Activated CD4-positive, alpha-beta T cell treated with anti-CD3 and anti-CD28 coated beads for 1 hour (primary cell): ENCODE data around the gene SAP30.
A peak's percentile ranks its signal among the peaks of the same experiment; 100 is the strongest.

Experiments used
- DNase-seq: peaks from one replicate; pipeline ENCODE4 v3.0.0-alpha.2; 2020

Gene SAP30

DNA sequence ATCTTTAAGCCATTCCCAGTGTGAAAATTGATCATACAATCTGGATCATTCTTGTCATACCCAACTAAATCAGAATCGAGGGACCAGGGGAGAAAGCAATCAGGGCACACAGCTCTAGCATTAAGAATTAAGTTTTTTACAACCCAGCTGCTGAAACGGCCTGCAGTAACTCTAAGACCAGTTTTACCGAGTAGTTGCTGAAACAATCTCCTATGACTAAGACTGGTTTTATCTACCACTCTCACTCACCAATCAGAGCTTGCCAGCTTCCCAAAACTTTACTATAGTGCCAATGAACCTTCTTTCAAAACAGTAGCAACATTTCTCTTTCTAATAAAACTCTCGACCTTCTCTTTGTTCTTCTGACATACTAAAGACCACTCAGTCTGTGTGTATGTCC, 2.8 kb upstream of the SAP30 start:
- no peak for DNase-seq

DNA sequence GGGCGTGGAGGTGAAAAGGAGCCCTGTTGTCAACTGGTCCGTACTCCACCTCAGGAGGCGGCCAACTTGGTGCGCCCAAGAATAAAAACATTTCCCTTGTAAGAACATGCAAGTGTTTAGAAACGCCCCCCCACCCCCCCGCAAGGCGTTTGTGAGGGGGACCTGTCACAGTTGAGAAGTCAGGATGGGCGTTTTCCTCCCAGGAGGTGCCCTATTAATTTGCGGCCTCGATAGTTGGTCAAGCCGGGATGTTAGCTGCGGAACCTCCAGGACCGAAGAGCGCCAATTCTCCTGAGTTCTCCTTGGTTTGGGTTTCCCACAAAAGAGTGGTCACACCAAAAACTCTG, 651 bp upstream of the SAP30 start:
- DNase-seq: peak; percentile 44

DNA sequence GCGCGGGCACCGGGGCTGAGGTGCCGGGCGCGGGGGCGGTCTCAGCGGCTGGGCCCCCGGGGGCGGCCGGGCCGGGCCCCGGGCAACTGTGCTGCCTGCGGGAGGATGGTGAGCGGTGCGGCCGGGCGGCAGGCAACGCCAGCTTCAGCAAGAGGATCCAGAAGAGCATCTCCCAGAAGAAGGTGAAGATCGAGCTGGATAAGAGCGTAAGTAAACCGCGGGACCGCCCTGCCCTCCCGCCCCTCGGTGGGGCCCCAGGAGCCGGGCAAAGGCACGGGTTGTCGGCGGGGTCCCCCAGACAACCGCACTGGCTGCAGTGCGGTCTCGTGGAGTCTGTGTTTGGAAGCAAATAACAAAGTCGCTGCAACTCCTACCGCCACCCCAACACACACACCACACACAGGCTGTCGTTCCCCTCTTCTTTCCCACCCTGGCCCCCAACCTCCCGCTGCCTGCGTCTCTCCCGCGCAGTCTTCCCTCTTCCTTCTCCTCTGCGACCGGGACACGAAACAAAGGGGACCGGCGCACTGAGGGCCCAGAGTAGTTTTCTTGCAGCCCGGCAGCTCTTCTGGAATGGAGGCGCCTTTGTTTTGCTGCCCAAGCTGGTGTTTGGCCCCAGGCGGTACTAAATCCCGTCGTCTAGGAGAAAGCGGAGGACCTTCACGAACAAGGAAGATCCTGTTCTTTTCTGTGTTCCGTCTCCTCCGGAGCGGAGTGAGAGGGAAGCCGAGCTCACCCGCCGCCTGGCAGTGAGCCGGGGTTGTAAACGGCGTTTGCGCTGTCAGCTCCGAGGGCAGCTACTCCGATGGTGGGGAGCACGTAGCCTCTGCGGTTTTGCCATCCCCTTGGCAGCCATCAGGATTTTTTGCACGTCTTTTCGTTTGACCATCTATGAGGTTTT, 788 bp downstream of the SAP30 start:
- peak; percentile 16 for DNase-seq

DNA sequence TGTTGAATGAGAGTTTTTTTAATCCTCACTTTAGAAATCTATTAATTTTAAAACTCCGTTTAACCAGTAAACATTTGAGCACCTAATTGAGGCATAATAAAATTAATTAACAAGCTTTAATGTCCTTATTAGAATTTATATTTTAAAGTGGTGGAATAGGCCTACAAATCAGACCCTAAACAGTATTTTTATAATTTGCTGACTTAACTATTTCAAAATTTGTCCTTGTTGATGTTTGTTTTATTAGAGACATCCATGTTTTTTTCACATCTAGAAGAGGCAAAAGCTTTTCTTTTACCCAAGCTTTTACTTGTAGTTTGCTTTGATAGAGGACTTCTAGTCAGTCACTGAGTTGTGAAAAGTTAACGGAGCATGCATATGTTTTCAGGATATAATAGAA, 3.8 kb downstream of the SAP30 start:
- DNase-seq: no peak

DNA sequence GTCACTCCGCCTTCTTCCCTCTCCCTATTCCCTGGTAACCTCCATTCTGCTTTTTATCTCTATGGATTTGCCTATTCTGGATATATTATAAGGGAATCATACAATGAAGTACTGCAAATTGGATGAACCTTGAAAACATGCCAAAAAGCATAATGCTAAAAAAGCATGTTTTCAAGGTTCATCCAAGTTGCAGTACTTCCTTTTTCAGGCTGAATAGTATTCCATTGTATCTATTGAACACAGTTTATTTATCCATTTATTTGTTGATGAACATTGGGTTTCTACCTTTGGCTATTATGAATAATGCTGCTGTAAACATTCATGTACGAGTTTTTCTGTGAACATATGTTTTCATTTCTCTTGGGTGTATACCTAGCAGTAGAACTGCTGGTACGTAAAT, 9.2 kb downstream of the SAP30 start:
- no peak for DNase-seq

DNA sequence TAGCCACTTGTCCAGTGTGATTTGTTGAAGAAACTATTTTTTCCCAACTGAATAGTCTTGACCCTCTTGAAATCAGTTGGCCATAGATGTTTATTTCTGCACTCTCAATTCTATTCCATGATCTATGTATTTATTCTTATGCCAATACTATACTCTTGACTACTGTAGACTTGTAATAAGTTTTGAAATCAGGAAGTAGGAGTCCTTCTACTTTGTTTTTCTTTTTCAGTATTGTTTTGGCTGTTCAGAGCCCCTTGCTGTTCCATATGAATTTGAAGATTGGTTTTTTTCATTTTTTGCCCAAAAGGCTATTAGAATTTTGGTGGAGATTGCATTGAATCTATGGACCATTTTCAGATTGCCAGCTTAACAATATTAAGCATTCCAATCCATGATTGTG, 10.2 kb downstream of the SAP30 start:
- DNase-seq: no peak

DNA sequence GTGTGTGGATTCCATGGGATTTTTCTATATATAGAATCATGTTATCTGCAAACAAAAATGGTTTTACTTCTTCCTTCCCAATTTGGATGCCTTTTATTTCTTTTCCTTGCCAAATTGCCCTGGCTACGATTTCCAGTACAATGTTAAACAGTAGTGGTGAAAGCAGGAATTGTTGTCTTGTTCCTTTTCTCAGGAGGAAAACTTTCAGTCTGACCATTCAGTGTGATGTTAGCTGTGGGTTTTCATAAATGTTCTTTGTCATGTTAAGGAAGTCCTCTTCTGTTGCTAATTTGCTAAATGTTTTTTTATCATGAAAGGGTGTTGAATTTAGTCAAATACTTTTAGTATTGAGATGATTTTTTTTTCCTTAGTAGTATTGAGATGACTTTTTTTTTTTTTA, 10.9 kb downstream of the SAP30 start:
- no peak for DNase-seq

DNA sequence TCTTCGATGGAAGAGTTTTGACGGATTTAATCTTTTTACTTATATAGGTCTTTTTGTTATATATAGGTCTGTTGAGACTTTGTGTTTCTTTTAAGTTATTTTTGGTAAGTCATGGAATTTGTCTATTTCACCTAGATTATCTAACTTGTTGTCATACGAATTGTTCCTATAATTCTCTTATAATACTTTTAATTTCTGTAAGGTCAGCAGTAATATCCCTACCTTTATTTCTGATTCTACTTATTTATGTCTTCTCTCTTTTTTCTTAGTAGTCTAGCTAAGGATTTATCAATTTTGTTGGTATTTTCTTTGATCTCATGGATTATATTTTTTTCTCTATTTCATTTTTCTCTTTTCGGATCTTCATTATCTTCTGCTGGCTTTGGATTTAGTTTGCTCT, 11.6 kb downstream of the SAP30 start:
- DNase-seq: no peak

DNA sequence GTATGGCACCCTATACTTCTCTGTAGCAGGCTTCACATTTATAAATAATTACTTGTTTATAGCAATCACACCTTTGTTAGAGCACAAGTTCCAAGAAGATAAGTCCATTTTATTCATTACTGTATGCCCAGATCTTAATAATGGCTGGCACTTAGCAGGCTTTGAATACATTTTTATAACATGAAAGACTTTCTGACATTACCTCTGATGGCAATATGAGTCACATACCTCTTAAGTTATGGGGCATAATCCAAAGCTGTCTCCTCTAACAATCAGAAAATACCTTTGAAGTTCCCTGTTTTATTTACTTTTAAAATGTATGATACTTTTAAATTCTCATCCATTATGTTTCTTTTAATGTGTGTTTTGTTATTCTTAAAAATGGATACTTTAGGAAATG, 16.0 kb downstream of the SAP30 start:
- no peak for DNase-seq

DNA sequence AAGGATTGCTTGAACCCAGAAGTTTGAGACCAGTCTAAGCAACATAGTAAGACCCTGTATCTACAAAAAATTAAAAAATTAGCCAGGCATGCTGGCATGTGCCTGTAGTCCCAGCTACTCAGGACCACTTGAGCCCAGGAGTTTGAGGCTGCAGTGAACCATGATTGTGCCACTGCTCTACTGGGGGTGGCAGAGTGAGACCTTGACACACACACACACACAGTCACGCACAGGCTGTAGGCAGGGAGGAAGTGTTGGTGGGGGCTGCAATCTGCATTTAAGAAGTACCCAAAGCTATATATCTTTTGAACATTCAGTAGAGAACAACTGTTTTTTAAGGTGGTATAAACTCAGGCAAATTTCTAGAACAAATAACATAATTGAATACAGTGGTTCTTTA, 20.9 kb downstream of the SAP30 start:
- DNase-seq: no peak

DNA sequence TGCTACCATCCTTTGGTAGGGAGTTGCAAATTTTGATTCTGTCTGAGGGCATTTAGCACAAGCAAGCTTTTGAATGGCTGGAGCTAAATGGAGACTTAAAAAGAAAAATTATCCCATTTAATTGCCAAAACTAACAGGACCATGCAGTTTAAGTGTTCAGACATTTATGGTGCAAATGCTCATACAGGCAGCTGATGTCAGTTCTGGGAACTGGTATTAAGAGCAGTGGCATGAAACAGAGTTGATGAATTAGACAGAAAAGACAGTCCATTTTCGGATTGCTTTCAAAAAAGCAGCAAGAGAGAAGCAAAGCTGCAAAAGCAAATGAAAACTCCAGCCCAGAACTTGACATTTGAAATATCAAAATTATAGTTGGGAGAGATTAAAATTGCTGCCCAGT, 26.9 kb downstream of the SAP30 start:
- no peak for DNase-seq

DNA sequence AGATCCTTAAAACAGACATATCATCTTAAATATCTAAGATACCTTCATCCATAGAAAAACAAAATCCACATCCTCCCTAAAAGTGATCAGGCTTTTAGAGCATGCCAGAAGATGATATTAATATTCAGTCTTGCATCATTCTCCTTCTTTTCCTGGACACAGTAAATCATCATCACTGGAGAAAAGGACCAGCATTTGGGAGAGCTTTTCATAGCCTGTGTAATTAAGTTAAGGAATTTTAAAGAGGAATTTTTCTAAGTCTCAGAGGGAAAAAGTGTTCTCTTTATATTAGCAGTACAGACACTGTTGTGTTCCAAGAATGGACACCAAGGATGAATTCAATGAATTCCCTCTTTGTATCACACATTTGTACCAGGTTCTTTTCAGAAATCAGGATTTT, 27.5 kb downstream of the SAP30 start:
- no peak for DNase-seq

DNA sequence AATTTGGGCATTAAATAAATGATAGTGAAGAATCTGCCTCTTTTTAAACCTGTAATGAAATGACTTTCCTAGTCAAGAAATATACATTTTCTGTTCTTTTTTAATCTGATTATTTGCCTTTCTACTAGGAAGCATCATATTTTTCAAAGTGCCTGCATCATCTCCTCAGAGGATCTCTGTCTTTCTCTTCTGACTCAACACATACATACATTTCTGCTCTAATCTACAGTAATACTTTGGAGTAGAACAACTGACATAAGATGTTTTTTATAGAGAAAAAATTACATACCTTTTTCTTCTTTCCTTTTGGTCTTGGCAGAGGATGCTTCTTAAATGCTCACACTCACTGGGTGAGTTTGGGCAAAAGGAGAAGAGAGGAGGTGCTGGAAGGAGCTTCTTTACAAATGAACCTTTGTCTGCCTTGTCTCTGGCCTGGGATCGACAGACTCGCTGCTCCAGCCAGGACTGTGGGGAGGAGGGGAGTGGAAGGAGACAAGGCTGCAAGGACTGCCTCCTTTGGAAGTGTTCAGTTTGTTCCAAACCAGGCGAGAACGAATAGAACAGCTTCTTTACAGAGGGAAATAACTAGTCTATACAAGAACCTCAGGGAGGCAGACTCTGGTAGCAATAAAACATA, 28.1 kb downstream of the SAP30 start, which contains the start of gene SCRG1:
Gene SCRG1, minus strand, starts transcription at position 338 of the 637 bp plus-strand sequence. CDS start 7,702 bp downstream, outside the sequence.
- no peak for DNase-seq

DNA sequence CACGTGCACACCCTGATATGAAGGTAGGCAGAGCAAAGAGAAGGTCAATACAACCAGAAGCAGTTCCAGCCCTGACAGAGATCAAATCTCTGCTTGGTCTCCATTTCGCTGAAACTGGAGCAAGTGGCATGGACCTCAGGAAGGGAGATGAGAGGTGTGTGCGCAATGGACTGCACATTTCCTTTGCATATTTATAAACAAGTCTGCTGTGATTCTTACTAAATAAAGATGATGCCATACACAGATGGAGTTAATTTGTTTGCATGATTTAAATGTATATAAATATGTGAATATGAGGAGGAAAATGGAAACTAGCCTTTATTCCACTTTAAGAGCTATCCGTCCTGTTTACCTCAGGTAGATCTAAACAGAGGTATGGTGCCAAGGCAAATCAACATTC, 30.3 kb downstream of the SAP30 start:
- no peak for DNase-seq

DNA sequence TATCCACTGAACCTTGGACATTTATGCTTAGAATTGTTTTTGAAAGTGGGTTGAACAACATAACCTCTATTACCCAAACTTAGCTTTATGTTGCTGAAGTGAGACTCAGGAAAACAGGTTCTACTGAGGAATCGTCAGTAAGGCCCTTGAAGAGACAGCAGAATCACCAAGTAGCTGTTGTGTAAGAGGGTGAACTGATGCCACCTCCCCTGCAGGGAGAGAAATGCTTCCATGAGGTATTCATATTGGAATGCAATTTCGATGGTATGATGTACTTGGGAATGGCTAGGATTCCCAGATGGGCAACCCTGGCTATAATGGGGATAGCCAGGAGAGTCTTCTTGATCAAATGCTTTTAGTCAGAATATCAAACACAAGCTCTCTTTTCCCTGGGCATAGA, 32.3 kb downstream of the SAP30 start:
- DNase-seq: no peak

DNA sequence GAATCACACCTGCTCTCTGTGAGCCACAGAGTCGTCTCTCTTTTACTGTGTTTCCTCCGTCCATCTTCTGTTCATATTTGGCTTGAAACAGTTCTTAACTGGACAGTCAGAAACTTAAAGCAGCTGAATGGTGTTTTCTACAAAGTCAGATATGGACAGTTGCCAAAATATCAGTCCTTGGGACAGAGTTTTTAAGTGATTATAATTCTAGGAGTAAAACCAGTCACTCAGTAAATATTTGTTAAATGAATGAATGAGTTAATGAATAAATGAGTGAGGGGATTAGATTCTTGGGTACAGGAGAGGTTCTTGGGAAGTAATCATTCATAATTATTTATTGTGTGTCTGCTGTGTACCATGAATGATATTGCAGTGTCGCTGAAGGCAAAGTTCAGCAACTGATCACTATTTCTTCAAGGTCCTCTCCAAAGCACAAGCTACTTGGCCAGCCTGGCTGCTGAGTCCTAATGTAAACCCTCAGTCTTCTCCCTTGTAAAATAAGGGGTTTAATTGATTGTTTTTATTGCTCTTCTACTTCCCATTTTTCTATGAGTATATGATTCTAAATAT, 33.6 kb downstream of the SAP30 start:
- no peak for DNase-seq

DNA sequence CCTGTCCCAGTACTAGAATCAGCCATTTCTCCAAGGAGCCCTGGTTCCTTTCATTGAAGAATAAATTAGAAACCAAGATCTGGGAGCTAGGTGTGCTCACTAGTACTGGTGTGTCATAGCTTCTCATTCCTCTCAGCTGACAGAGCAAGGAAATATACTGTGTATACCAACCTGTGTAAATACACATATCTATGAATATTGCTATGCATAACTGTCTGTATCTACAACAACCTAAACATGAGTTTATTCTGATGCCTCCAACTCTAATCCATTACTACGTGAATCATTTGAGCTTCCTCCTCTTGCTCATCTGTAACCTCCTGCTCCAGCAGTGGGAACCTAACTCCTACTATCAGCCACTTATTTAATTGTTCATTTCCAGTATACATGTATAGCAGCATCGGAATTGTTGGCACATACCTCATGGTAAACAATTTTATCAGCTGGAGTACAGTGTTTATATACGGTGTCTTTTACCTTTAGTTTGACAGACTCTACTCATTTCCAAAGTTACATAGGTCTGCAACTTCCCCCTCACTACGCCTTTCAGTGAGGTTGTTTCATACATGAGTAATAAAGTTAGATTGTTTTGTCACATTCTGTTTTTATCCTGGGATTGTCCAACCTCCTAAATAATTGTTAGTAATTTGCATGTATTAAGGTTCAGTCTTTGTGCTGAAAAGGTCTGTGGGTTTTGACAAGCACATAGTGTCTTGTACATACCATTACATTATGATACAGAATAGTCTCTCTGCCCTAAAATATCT, 35.3 kb downstream of the SAP30 start:
- no peak for DNase-seq

DNA sequence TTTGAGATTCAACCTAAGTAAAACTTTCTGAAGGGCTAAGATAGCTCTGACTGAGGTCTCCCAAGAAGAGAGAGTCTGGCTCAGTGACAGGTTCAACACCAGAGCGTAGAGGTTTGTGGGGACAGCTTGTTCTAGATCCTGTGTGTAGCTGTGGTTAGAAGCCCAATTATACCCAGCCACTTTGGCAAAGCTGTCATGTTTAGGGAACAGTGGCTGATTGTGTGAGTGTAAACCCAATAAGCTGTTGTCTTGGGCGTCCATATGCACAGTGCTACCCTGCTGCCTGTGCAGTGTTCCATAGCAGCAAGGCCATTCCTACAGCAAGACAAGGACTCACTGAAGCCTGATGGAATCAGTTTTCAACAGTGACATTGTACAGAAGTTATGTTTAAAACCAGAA, 39.3 kb downstream of the SAP30 start:
- DNase-seq: no peak

DNA sequence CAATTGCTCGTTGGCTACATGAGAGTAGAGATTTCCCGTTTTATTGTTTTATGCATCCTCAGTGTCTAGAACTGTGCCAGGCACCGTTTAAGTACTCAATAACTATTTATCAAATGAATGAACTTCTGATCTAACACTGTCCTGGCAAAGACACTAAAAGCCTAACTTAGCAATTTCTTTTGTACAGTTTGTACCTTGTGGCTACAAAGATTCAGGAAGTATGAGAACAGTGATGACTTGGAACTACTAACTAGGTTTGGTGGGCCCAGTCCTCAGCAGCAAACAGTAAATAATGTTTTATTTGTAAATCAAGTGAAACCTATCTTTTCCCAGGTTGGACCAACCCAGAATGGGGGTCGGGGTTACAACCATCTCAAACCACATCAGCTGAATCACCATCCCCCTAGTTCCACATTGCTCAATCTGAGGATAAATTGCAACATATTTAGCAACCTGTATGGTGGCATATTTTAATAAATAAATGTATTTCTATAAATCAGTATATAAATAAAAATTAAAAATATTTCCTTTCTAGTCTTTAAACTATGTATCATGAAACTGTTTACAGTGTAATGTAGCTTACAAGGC, 40.4 kb downstream of the SAP30 start:
- no peak for DNase-seq

DNA sequence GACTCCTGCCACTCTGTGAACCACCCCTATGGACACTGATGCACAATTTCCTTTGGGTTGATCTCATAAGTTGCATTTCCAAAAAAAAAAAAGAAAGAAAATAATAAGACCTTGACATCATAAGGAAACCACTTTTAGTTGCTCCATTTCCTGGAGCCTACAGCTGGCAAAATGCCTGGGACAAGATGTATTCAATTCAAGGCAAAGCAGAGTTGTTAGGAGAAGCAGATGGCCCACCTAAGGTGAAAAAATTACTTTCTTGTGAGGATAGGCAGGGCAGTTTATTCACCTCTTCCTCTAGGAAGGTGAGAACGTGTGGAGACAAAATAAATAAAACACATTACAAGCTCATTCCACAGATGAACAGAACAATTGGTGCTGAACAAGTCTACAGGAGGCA, 42.3 kb downstream of the SAP30 start:
- no peak for DNase-seq

DNA sequence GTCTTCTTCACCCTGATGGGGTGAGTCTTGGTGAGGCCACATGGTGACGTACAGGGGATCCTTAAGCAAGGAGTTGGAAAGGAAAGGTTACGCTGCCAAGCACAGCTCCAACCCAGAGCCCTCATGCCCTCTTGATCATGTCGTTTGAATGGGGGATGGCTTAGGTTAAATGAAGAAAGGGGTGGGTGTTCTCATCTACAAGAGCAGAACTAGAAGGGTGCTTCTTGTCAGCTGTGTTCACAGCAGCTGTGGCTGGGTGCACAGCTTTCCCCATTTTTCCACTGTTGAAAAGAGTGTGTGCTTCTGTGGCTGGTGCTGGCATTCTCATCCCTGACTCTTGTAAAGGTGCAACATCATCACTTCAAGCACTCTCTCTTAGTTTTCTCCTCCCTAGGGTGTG, 43.7 kb downstream of the SAP30 start:
- DNase-seq: no peak

DNA sequence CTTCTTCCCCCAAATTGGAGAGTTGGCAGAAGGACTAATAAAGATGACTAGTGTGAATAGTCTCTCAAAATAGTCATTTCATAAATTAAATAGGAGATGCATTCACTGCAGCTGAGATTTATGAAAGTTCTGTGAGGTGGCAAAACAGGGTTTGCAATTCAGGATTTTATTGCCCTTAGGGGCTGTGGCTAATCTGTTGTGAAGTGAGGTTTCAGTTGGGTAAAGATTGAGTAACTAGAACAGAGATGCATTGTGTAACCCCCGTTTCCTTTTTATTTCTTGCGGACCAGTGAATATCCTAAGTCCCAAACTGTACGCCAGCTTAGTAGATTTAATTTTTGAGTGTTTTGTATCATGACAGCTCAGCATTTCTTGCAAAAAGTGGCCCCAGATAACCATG, 44.3 kb downstream of the SAP30 start:
- DNase-seq: no peak
